NCI-H187 treated with DMSO at 0.1 percent for 48 hours (cell line): Measurements from ENCODE around the gene AKT3.

Experiments used
- DNase-seq: peaks from one replicate; lab custom pipeline; 2025; lab: John Stamatoyannopoulos, UW

Gene AKT3

GRCh38 chr1:243508303-243508713 lies 341.7 kb downstream of the AKT3 start:
- no peak for DNase-seq

- no peak for DNase-seq
Observed at GRCh38 chr1:243507672-243508302, 342.3 kb downstream of the AKT3 start.

GRCh38 chr1:243507001-243507671 lies 342.9 kb downstream of the AKT3 start:
- no peak for DNase-seq

GRCh38 chr1:243505986-243506689 lies 343.9 kb downstream of the AKT3 start:
- DNase-seq, result no peak

GRCh38 chr1:243503155-243503554 lies 346.9 kb downstream of the AKT3 start:
- no peak for DNase-seq

- DNase-seq, result no peak
Observed at GRCh38 chr1:243501002-243501401, 349.0 kb downstream of the AKT3 start.

- no peak for DNase-seq
Observed at GRCh38 chr1:243500512-243500911, 349.5 kb downstream of the AKT3 start.

GRCh38 chr1:243499711-243500110 lies 350.3 kb downstream of the AKT3 start:
- DNase-seq, result no peak

- no peak for DNase-seq
Observed at GRCh38 chr1:243499248-243499647, 350.8 kb downstream of the AKT3 start.

GRCh38 chr1:243497939-243498681 lies 351.9 kb downstream of the AKT3 start:
- DNase-seq, result no peak

GRCh38 chr1:243496806-243497205 lies 353.2 kb downstream of the AKT3 start:
- no peak for DNase-seq

- no peak for DNase-seq
Observed at GRCh38 chr1:243496187-243496646, 353.8 kb downstream of the AKT3 start.

GRCh38 chr1:243495442-243496186 lies 354.4 kb downstream of the AKT3 start:
- no peak for DNase-seq

- no peak for DNase-seq
Observed at GRCh38 chr1:243494741-243495431, 355.2 kb downstream of the AKT3 start.

GRCh38 chr1:243493156-243494129 lies 356.6 kb downstream of the AKT3 start:
- no peak for DNase-seq

- no peak for DNase-seq
Observed at GRCh38 chr1:243490748-243491686, 359.0 kb downstream of the AKT3 start.

- DNase-seq, result no peak
Observed at GRCh38 chr1:243489681-243490546, 360.1 kb downstream of the AKT3 start.

GRCh38 chr1:243489158-243489527 lies 360.9 kb downstream of the AKT3 start:
- DNase-seq, result no peak
